ENCODE results near the gene OGFRL1.
A peak's percentile ranks its signal among the peaks of the same experiment; 100 is the strongest.
"Not testable (repeated sequence)": the region's sequence is repeated elsewhere in the genome, so short reads cannot be mapped to it uniquely, and the experiment has no call there.

OGFRL1 gene

GRCh38 chr6:71288228-71289038, at the start of gene OGFRL1:
OGFRL1 (plus strand) TSS chr6:71288811; CDS start chr6:71288937, 126 bp downstream.
- peak within 1 kb of the TSS; percentile 48 for H3K4me3 ChIP-seq (ENCODE audit: low read depth, low read length)

DNA sequence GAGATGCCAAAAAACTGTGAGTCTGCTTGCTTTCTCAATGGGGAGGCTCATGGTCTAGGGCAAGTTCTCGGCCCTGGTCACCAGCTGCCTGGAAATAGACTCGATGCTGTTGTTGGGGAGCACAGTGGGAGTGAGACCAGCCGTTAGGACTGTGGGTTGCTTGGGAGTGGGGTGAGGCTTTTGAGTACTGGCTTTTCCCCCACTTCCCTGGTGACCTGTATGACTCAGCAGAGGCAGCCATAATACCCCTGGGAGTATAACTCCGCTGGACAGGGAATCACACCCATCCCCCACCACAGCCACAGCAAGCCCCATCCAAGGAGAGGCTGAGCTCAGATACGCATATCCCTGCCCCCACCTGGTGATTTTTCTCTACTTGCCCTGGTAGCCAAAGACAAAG, 48.9 kb upstream of the OGFRL1 start:
- H3K4me3 ChIP-seq (ENCODE audit: low read depth, low read length), result no peak overlapping the region

- H3K4me3 ChIP-seq (ENCODE audit: low read depth, low read length), result no peak overlapping the region
Observed at GRCh38 chr6:71245265-71246049, 43.2 kb upstream of the OGFRL1 start.

DNA sequence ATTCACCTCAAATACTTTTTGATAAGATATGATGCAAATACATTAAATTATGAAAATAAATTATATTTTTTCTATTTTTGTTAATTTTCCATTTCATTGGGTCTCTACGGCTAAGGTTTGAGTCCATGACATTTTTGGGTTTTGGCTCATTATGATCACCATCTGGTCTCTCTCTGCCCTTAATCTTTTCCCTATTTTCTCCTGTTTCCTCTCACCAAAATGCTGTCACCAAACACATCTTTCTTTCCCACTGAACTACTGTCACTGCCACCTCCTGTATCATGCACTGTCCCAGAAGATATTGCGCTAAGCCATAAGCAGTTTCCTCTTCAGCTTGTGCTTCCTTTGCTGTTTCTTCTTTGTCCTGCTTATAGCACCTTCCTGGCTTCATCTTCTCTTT, 42.0 kb upstream of the OGFRL1 start:
- no peak overlapping the region for H3K4me3 ChIP-seq (ENCODE audit: low read depth, low read length)

GRCh38 chr6:71248306-71248765, 40.3 kb upstream of the OGFRL1 start:
- no peak overlapping the region for H3K4me3 ChIP-seq (ENCODE audit: low read depth, low read length)

DNA sequence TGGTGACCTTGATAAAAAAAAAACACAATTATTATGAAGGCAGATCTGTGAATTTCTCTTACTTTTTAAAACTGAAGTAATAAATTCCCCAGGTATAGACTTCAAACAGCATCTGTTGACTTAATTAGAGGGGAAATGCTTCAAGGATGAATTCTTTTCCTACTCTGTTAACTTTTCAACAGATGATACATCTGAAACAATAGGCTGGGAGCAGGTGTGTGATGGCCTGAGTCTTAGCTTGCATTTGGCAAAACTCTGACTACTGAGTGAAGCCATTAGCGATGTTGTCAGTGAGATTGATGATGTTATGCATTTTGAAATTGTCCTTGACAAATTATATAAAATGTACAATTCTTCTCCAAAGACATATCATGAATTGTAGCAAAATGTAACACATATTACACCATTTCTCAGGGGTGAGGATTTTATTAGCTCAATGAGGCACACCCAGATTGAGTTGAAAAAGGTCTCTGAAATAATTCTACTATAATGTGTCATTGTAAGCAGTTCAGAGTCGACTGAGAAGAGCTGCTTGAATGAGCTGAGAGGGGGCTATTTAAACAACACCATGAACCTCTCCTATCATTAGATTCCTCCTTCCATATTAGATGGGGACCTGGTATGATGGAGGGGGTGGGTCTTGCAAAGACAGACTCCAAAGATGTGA, 39.6 kb upstream of the OGFRL1 start:
- H3K4me3 ChIP-seq (ENCODE audit: low read depth, low read length), result no peak overlapping the region

DNA sequence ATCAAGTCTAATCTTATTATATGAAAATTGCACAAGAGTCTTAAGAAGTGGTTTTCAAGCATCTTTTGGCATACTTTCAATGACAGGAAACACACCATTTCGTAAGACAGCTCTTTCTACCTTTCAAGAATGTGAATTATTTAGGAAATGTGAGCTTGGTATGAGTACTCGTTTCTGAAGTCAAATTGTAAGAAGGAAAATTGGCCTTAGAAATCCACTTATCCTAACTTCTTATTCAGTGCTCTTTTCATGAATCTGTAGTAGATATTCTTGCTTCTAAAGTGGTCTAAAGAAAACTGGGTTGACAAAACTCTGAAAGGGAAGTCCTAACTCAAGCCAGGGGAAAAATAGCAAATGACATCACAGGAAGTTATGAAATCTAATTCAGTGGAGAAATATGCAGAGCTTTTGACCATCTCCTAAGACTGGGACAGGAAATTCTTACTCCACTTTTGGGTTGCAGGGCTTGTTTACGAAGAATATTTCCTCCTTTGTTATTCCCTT, 38.5 kb upstream of the OGFRL1 start:
- no peak overlapping the region for H3K4me3 ChIP-seq (ENCODE audit: low read depth, low read length)

DNA sequence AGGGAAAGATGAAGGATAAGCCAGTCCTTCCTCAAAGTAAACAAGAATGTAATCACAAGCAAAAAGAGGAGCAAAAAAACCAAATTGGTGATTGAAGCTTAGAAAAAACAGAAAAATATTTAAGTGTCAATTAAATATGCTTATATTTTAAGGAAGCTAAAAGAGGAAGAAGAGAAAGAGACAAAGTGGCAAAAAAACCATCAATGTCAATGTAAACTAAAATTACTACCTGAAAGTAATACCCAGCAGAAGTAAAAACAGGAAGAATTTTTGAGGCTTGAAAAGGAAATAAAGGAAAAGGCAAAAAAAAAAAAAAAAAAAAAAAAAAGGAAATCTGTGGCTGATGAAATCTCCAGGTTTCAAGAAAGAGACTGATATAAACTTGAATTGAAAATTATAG, 36.2 kb upstream of the OGFRL1 start:
- H3K4me3 ChIP-seq (ENCODE audit: low read depth, low read length), result no peak overlapping the region

DNA sequence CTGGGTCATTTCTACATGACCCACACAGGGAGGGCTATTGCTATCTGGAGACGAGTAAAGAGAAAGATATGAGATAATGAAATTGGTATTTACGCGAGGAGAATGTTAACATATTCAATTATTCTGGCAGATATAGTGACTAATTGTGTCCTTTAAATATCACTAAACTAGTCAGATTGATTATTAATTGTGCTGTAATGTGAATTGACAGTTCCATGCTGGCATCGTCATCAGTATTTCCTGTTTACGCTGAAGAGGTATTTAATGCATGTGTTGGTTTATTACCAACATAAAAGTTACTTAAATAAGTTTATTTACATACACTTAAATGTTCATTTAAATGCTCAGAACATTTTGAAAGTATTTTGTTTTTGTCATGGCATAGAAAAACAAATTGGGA, 35.7 kb upstream of the OGFRL1 start:
- H3K4me3 ChIP-seq (ENCODE audit: low read depth, low read length), result no peak overlapping the region

- H3K4me3 ChIP-seq (ENCODE audit: low read depth, low read length), result no peak overlapping the region
Observed at GRCh38 chr6:71254323-71254722, 34.3 kb upstream of the OGFRL1 start.

- no peak overlapping the region for H3K4me3 ChIP-seq (ENCODE audit: low read depth, low read length)
Observed at GRCh38 chr6:71258078-71258866, 30.3 kb upstream of the OGFRL1 start.

GRCh38 chr6:71259888-71260604, 28.6 kb upstream of the OGFRL1 start:
- H3K4me3 ChIP-seq (ENCODE audit: low read depth, low read length), result no peak overlapping the region

GRCh38 chr6:71262914-71263313, 25.7 kb upstream of the OGFRL1 start:
- no peak overlapping the region for H3K4me3 ChIP-seq (ENCODE audit: low read depth, low read length)

GRCh38 chr6:71266392-71266791, 22.2 kb upstream of the OGFRL1 start:
- H3K4me3 ChIP-seq (ENCODE audit: low read depth, low read length), result not testable (repeated sequence)

- H3K4me3 ChIP-seq (ENCODE audit: low read depth, low read length), result no peak overlapping the region
Observed at GRCh38 chr6:71268735-71269437, 19.7 kb upstream of the OGFRL1 start.

DNA sequence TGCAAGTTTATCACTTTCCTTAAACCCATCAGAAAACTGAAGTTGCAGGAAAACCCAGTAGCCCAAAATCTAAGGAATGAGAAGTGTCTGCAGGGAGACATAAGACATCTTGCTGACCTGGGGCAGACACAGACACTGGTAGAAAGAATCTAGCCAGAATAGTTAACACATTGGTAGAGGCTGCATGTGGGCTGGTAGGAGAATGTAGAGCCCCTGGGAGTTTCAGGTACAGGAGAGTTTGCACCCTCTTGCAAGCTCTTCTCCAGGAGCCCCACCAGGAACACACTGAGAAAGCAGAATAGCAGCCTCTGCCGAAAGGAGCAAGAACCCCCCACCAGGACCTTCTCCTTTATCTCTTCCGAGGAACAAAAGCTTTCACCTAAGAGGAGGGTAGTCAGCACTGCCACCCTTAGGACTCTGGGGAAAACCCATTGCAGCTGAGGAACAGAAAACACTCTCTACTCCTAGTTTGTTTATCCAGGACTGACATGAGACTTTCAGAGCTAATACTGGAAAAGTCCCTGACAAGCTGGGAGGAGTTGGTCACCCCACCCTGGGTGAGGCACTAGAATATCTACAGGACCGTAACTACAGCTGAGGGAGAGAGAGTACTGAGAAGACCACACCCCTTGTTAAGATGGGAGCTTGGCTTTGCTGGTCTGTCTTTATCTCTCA, 10.5 kb upstream of the OGFRL1 start:
- no peak overlapping the region for H3K4me3 ChIP-seq (ENCODE audit: low read depth, low read length)

DNA sequence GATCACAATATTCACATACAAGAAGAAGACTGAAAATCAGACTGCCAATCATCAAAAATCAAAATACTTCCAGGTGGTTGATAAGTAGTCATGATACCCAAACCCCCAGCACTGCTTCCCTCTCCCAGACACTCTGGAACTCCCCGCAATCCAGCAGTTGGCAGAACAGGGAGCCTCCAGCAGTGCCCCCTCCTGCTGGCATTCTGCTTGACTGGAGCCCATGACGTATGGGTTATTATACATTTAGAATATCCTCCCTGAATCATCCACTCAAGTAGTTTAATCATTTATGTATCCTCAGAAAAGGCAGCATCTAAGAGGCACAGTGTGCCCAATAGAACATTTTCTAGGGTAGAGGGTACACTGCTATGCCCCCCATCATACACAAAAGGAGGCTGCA, 9.3 kb upstream of the OGFRL1 start:
- no peak overlapping the region for H3K4me3 ChIP-seq (ENCODE audit: low read depth, low read length)

DNA sequence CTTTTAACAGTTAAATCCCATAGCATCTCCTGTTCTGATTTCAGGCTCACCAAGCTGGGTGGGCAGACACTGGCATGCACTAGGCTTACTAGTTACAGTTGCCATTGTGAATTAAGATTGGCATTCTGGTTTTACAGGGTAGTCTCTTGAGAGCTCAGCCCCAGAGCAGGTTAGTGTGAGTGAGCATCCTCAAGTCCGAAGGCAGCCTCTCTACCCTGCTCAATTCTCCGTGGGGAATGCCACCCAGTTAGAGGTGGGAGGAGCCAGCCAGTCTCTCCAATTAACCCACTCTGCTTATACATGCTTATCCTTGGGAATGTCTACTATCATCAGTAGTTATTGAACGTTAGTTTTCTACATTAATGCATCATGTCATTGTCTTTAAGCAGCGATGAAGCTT, 8.9 kb upstream of the OGFRL1 start:
- no peak overlapping the region for H3K4me3 ChIP-seq (ENCODE audit: low read depth, low read length)

DNA sequence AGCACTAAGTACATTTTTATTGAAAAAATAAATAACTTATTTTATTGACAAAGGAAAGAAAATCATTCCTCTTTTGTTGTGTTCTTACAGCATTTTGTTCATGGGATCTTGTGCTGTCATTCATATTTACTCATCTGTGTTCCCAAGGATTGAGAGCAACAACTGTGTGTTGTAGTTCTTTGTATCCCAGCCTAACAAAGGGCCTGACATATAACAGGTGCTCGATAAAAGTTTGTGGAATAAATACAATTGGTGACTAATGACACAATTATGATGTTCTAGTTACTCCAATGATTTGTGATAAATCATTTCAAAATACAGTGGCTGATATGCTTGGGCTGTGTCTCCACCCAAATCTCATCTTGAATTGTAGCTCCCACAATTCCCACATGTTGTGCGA, 7.9 kb upstream of the OGFRL1 start:
- H3K4me3 ChIP-seq (ENCODE audit: low read depth, low read length), result no peak overlapping the region
